ENCODE measurements around the gene RMDN3.

RMDN3 gene

DNA sequence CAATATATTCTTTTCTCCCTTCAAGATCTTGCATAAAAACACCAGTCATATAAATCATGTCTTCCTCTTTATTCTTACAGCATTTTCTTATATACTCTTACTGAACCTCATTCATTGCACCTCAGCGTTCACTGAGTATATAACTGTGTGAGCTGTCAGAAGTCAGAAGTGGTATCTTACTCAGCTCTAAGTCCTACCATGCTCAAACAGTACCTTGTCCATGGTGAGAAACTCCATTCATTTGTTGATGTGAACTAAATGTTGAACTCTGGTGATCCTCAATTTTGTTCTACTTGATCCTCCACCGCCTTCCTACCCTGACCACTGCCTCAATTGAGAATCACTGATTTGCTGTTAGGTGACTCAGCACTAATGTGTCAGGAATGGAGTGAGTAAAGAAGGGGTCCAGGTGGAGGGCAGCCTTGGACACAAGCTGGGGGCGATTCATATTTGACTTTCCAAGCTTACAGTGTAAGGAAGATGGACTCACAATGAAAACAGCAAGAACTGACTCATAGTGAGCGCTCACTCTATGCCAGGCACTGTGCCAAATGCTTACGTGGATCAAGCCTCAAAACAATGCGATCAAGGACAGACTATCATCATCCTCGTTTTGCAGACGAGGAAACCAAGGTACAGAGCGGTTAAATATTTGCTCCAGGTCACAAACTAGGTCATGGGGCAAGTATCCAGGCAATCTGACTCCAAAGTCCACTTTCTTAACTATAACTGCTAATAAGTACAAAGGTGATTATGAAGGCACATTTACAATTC lies 38.3 kb upstream of the RMDN3 start:
- in situ Hi-C loops (cut with MboI; ENCODE audit: low pct_unique_long_range_greater_than_20kb, low sequenced_read_pairs, unreplicated experiment): no loop called here
- no peak for DNase-seq (ENCODE audit: low spot score)
- no peak for TF ChIP-seq CTCF (IDR thresholded peaks at IDR 0.05; ENCODE audit: extremely low read depth, insufficient read depth, missing control alignments)

DNA sequence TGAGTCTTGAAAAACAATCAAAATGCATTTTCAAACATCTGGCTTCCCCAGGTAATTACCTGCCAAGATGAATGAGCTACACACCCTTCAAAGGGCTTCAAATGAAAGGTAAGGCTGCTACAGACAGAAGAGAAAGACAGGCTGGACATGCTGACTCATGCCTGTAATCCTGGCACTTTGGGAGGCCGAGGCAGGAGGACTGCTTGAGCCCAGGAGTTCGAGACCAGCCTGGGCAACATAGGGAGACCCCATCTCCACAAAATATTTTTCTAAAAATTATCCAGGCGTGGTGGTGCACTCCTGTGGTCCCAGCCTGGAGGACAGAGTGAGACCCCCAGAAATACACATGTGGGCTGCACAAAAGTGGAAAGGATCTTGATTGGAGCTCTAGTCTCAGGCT lies 37.3 kb upstream of the RMDN3 start:
- DNase-seq (ENCODE audit: low spot score): no peak
- in situ Hi-C loops (cut with MboI; ENCODE audit: low pct_unique_long_range_greater_than_20kb, low sequenced_read_pairs, unreplicated experiment): no loop called here
- no peak for TF ChIP-seq CTCF (IDR thresholded peaks at IDR 0.05; ENCODE audit: extremely low read depth, insufficient read depth, missing control alignments)

- DNase-seq (ENCODE audit: low spot score): no peak
- in situ Hi-C loops (cut with MboI; ENCODE audit: low pct_unique_long_range_greater_than_20kb, low sequenced_read_pairs, unreplicated experiment): no loop called here
- no peak for TF ChIP-seq CTCF (IDR thresholded peaks at IDR 0.05; ENCODE audit: extremely low read depth, insufficient read depth, missing control alignments)
Observed at GRCh38 chr15:40790718-40791117, 35.7 kb upstream of the RMDN3 start.

DNA sequence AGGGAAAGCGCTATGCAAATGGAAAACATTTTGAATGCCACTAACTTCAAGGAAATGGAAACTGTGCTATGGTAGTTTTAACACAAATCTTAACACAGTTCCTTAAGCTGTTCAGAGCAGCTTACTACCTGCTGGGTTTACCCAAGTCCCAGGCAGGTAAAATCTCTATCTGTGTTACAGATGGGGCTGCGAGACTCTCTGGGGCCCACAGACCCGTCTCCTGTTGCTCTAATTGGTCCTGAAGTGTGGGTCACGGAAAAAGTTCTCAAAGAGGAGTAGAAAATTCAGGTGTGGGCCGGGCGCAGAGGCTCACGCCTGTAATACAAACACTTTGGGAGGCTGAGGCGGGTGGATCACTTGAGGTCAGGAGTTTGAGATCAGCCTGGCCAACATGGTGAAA lies 34.9 kb upstream of the RMDN3 start:
- in situ Hi-C loops (cut with MboI; ENCODE audit: low pct_unique_long_range_greater_than_20kb, low sequenced_read_pairs, unreplicated experiment): no loop called here

DNA sequence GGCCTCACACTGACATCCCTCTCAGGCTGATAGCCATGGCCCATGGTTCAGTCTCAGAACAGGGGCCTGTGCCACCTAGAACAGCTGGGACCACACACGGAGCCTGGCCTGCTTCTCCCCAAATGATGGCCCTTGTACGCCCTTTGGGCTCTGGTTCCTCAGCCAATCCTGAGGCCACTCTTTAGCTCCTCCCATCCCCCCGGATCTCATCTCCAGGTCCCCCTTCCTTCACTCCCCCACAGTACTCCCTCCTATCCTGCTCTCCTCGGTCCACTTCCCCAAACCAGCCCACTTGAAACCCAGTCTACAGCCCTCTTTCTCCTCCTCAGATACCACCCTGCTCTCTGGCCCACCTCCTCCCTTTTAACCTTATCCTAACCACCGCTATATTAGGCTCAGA lies 34.1 kb upstream of the RMDN3 start:
- no peak for TF ChIP-seq CTCF (IDR thresholded peaks at IDR 0.05; ENCODE audit: extremely low read depth, insufficient read depth, missing control alignments)
- in situ Hi-C loops (cut with MboI; ENCODE audit: low pct_unique_long_range_greater_than_20kb, low sequenced_read_pairs, unreplicated experiment): no loop called here
- no peak for DNase-seq (ENCODE audit: low spot score)

More for the DNA sequence above, 34.9 kb upstream of the RMDN3 start:
- no peak for DNase-seq (ENCODE audit: low spot score)
- no peak for TF ChIP-seq CTCF (IDR thresholded peaks at IDR 0.05; ENCODE audit: extremely low read depth, insufficient read depth, missing control alignments)

- in situ Hi-C loops (cut with MboI; ENCODE audit: low pct_unique_long_range_greater_than_20kb, low sequenced_read_pairs, unreplicated experiment): no loop called here
- DNase-seq (ENCODE audit: low spot score): no peak
- no peak for TF ChIP-seq CTCF (IDR thresholded peaks at IDR 0.05; ENCODE audit: extremely low read depth, insufficient read depth, missing control alignments)
Observed at GRCh38 chr15:40787991-40788390, 32.9 kb upstream of the RMDN3 start.
